HepG2 (cell line): ENCODE measurements around the gene DLG5. TPM values are rescaled to one million over a fixed set of nuclear protein-coding genes. Genes with fewer than 3 reads are reported as not detected.
A peak's percentile ranks its signal among the peaks of the same experiment; 100 is the strongest.

Experiments used
- ASH2L ChIP-seq: fragments of 300-600, 200-600 bp; sonication (generic); IDR thresholded peaks from 2 replicates; pipeline ENCODE4 v1.7.0; 2017; ENCODE audit warnings: low read depth, mild to moderate bottlenecking, moderate library complexity, mixed read lengths, low read length; ENCODE audit not compliant: insufficient read length
- FOSL1 ChIP-seq: sonication (generic); formaldehyde crosslinking; IDR thresholded peaks from 2 replicates; pipeline ENCODE4 v1.9.0; 2021; ENCODE audit warnings: missing genetic modification reagents, borderline replicate concordance
- FOXA3 ChIP-seq: IDR thresholded peaks from 2 replicates; pipeline ENCODE4 v1.6.1; 2016; ENCODE audit warnings: missing genetic modification reagents, missing compliant biosample characterization
- GTF2F1 ChIP-seq: fragments of 150-350 bp; IDR thresholded peaks from 2 replicates; pipeline ENCODE4 v1.6.1; 2014; ENCODE audit warnings: low read length
- HIVEP1 ChIP-seq: sonication (generic); formaldehyde crosslinking; IDR thresholded peaks from 2 replicates; pipeline ENCODE4 v1.4.0; 2020; ENCODE audit warnings: mild to moderate bottlenecking, missing genetic modification reagents
- NCOA2 ChIP-seq: sonication (generic); formaldehyde crosslinking; IDR thresholded peaks from 2 replicates; pipeline ENCODE4 v1.8.0; 2022; ENCODE audit warnings: inconsistent platforms
- NR2C2 ChIP-seq: sonication (generic); formaldehyde crosslinking; IDR thresholded peaks from 2 replicates; pipeline ENCODE4 v1.4.0; 2020; ENCODE audit warnings: missing genetic modification reagents, mild to moderate bottlenecking, moderate library complexity, borderline replicate concordance
- PAWR ChIP-seq: sonication (generic); formaldehyde crosslinking; IDR thresholded peaks from 2 replicates; pipeline ENCODE4 v1.4.0; 2020; ENCODE audit warnings: missing genetic modification reagents, mild to moderate bottlenecking, borderline replicate concordance
- ZNF12 ChIP-seq: sonication (generic); formaldehyde crosslinking; IDR thresholded peaks from 2 replicates; pipeline ENCODE4 v1.5.0; 2020; ENCODE audit warnings: missing genetic modification reagents
- ZNF160 ChIP-seq: sonication (generic); formaldehyde crosslinking; IDR thresholded peaks from 2 replicates; pipeline ENCODE4 v1.8.0; 2022; ENCODE audit warnings: mild to moderate bottlenecking, inconsistent platforms, missing genetic modification reagents
- ZNF552 ChIP-seq: sonication (generic); formaldehyde crosslinking; IDR thresholded peaks from 2 replicates; pipeline ENCODE4 v1.9.0; 2022; ENCODE audit warnings: missing genetic modification reagents, mild to moderate bottlenecking, borderline replicate concordance
- ZNF660 ChIP-seq: sonication (generic); formaldehyde crosslinking; IDR thresholded peaks from 2 replicates; pipeline ENCODE4 v1.5.1; 2020; ENCODE audit warnings: mild to moderate bottlenecking, low read depth, missing genetic modification reagents, borderline replicate concordance
- ZZZ3 ChIP-seq: sonication (generic); formaldehyde crosslinking; IDR thresholded peaks from 2 replicates; pipeline ENCODE4 v1.4.0; 2020; ENCODE audit warnings: missing genetic modification reagents, mild to moderate bottlenecking, borderline replicate concordance
- polyA plus RNA-seq, 8 experiments: library from polyadenylated mRNA; depleted of rRNA in 3 of 8; stranded (reverse) in 7 of 8; unstranded in 1 of 8; fragments of >200 nt; fragmentation: Illumina TruSeq in 4 of 8; extraction: Trizol in 4 of 8; gene quantifications; 2 replicates each; pipeline versions ENCODE4 v1.2.1 to v1.2.3, GENCODE V29; 2011 to 2016; ENCODE audit warnings: low read depth in 4 of 8, missing spikeins in 1 of 8, mixed read lengths in 1 of 8; ENCODE audit not compliant: insufficient read depth in 1 of 8
- total RNA-seq, 5 experiments: library from RNA; depleted of rRNA; stranded (reverse); fragments of >200 nt; fragmentation: Illumina TruSeq; extraction: Trizol; gene quantifications; 2 replicates each; pipeline ENCODE4 v1.2.3, GENCODE V29; 2016; ENCODE audit warnings: low read depth in 1 of 5
- TF ChIP-seq, protein P1 (sequence below): sonication (generic); formaldehyde crosslinking; IDR thresholded peaks from 2 replicates; pipeline ENCODE4 v1.4.0; 2020; ENCODE audit warnings: low read depth, missing genetic modification reagents
- TF ChIP-seq, protein P2 (sequence below): sonication (generic); formaldehyde crosslinking; IDR thresholded peaks from 2 replicates; pipeline ENCODE4 v1.8.1; 2023; ENCODE audit warnings: mild to moderate bottlenecking, missing genetic modification reagents
- TF ChIP-seq, protein P3 (sequence below): IDR thresholded peaks from 2 replicates; pipeline ENCODE4 v1.6.1; 2016; ENCODE audit warnings: missing compliant biosample characterization, missing genetic modification reagents, borderline replicate concordance
- TF ChIP-seq, protein P4 (sequence below): sonication (generic); formaldehyde crosslinking; conservative IDR thresholded peaks from 2 replicates; pipeline ENCODE4 v1.4.0; 2020; ENCODE audit warnings: mild to moderate bottlenecking, missing genetic modification reagents, moderate library complexity

The DLG5 gene
- total and polyA plus RNA-seq, 2 of the 13 experiments (the other 11 are each of a cell fraction or from before 2014, with no cell fraction given): 15.5 to 18.2 TPM

DNA sequence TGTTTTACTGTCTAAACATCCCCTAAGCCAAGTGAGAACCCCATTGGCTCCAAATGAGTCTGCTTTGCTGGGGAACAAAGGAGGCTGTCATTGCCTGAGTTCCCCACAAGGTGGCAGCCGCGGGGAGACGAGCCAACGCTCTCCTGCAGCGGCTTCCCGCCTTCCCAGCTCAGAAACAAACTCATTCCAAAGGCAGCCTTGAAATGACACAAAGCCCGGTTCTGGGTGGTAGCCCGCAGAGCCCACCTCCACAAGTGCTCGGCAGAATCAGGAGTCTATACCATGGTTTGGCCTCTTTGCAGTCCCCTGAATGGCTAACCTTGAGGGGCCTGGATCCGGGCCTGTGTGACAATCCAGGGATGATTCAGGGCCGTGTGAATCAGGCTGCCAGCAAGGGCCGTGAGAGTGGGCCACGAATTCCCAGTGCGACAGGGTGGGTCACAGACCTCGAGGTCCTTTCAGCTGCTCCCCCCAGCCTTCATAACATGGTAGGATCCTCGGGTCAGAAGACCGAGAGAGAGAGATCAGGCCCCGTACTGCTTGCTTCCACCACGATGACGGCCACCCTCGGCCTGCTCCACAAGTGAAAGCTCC, 79.7 kb downstream of the DLG5 start (continued):
- TF ChIP-seq, protein P1, sequence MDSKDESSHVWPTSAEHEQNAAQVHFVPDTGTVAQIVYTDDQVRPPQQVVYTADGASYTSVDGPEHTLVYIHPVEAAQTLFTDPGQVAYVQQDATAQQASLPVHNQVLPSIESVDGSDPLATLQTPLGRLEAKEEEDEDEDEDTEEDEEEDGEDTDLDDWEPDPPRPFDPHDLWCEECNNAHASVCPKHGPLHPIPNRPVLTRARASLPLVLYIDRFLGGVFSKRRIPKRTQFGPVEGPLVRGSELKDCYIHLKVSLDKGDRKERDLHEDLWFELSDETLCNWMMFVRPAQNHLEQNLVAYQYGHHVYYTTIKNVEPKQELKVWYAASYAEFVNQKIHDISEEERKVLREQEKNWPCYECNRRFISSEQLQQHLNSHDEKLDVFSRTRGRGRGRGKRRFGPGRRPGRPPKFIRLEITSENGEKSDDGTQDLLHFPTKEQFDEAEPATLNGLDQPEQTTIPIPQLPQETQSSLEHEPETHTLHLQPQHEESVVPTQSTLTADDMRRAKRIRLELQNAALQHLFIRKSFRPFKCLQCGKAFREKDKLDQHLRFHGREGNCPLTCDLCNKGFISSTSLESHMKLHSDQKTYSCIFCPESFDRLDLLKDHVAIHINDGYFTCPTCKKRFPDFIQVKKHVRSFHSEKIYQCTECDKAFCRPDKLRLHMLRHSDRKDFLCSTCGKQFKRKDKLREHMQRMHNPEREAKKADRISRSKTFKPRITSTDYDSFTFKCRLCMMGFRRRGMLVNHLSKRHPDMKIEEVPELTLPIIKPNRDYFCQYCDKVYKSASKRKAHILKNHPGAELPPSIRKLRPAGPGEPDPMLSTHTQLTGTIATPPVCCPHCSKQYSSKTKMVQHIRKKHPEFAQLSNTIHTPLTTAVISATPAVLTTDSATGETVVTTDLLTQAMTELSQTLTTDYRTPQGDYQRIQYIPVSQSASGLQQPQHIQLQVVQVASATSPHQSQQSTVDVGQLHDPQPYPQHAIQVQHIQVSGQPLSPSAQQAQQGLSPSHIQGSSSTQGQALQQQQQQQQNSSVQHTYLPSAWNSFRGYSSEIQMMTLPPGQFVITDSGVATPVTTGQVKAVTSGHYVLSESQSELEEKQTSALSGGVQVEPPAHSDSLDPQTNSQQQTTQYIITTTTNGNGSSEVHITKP: no peak
- TF ChIP-seq ZNF552 (CRISPR knock-in tag): no peak
- TF ChIP-seq HIVEP1 (CRISPR knock-in tag): no peak
- TF ChIP-seq NCOA2 (CRISPR knock-in tag): no peak
- TF ChIP-seq ZZZ3 (CRISPR knock-in tag): no peak
- TF ChIP-seq, protein P2, sequence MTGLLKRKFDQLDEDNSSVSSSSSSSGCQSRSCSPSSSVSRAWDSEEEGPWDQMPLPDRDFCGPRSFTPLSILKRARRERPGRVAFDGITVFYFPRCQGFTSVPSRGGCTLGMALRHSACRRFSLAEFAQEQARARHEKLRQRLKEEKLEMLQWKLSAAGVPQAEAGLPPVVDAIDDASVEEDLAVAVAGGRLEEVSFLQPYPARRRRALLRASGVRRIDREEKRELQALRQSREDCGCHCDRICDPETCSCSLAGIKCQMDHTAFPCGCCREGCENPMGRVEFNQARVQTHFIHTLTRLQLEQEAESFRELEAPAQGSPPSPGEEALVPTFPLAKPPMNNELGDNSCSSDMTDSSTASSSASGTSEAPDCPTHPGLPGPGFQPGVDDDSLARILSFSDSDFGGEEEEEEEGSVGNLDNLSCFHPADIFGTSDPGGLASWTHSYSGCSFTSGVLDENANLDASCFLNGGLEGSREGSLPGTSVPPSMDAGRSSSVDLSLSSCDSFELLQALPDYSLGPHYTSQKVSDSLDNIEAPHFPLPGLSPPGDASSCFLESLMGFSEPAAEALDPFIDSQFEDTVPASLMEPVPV (CRISPR knock-in tag): no peak
- TF ChIP-seq PAWR (CRISPR knock-in tag): no peak
- TF ChIP-seq ASH2L: no peak
- TF ChIP-seq ZNF160 (CRISPR knock-in tag): no peak
- no peak for TF ChIP-seq FOSL1
- TF ChIP-seq ZNF12: peak; percentile 17; the same call in 1 of the 2 replicates
- peak; percentile 18; the same call in 1 of the 2 replicates for TF ChIP-seq FOXA3 (CRISPR knock-in tag)
- TF ChIP-seq NR2C2 (CRISPR knock-in tag): no peak
- TF ChIP-seq ZNF660: no peak
- TF ChIP-seq GTF2F1: no peak
- TF ChIP-seq, protein P3, sequence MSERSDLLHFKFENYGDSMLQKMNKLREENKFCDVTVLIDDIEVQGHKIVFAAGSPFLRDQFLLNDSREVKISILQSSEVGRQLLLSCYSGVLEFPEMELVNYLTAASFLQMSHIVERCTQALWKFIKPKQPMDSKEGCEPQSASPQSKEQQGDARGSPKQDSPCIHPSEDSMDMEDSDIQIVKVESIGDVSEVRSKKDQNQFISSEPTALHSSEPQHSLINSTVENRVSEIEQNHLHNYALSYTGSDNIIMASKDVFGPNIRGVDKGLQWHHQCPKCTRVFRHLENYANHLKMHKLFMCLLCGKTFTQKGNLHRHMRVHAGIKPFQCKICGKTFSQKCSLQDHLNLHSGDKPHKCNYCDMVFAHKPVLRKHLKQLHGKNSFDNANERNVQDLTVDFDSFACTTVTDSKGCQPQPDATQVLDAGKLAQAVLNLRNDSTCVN: no peak
- TF ChIP-seq, protein P4, sequence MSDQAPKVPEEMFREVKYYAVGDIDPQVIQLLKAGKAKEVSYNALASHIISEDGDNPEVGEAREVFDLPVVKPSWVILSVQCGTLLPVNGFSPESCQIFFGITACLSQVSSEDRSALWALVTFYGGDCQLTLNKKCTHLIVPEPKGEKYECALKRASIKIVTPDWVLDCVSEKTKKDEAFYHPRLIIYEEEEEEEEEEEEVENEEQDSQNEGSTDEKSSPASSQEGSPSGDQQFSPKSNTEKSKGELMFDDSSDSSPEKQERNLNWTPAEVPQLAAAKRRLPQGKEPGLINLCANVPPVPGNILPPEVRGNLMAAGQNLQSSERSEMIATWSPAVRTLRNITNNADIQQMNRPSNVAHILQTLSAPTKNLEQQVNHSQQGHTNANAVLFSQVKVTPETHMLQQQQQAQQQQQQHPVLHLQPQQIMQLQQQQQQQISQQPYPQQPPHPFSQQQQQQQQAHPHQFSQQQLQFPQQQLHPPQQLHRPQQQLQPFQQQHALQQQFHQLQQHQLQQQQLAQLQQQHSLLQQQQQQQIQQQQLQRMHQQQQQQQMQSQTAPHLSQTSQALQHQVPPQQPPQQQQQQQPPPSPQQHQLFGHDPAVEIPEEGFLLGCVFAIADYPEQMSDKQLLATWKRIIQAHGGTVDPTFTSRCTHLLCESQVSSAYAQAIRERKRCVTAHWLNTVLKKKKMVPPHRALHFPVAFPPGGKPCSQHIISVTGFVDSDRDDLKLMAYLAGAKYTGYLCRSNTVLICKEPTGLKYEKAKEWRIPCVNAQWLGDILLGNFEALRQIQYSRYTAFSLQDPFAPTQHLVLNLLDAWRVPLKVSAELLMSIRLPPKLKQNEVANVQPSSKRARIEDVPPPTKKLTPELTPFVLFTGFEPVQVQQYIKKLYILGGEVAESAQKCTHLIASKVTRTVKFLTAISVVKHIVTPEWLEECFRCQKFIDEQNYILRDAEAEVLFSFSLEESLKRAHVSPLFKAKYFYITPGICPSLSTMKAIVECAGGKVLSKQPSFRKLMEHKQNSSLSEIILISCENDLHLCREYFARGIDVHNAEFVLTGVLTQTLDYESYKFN: no peak; the same call in 1 of the 2 replicates
